Upper lobe of right lung (tissue), 1 donor: ENCODE measurements around the gene RASGRP2. TPM values are rescaled to one million over a fixed set of nuclear protein-coding genes. Genes with fewer than 3 reads are reported as not detected.

Experiments
- ATAC-seq: fragments of 200-7000 bp; cut with Tn5 transposase; one replicate; pipeline ENCODE4 v1.9.1; 2020; ENCODE audit warnings: mild to moderate bottlenecking, moderate library complexity
- DNase-seq: peaks from one replicate; pipeline ENCODE4 v3.0.0-alpha.2; 2020
- H3K27ac ChIP-seq: fragments of 200-600 bp; one replicate; pipeline ENCODE4 v1.8.0; 2022
- H3K27me3 ChIP-seq: fragments of 200-600 bp; one replicate; pipeline ENCODE4 v1.8.0; 2022; ENCODE audit warnings: mild to moderate bottlenecking
- H3K36me3 ChIP-seq: fragments of 200-600 bp; one replicate; pipeline ENCODE4 v1.8.0; 2022
- H3K4me1 ChIP-seq: fragments of 200-600 bp; one replicate; pipeline ENCODE4 v1.8.0; 2022
- H3K4me3 ChIP-seq: fragments of 200-600 bp; one replicate; pipeline ENCODE4 v1.8.0; 2022; ENCODE audit warnings: mild to moderate bottlenecking
- H3K9me3 ChIP-seq: fragments of 200-600 bp; one replicate; pipeline ENCODE4 v1.8.0; 2022
- CTCF ChIP-seq: fragments of 200-600 bp; IDR thresholded peaks from one replicate; pipeline ENCODE4 v1.8.0; 2022; ENCODE audit warnings: antibody characterized with exemption
- intact Hi-C: fragments of 100-400 bp; cut with DNase I; formaldehyde crosslinking; loops from one replicate; pipeline ENCODE4 v1.11.0; 2022
- total RNA-seq: library from RNA; stranded (reverse); fragmentation: NEBNext Ultra II Directional; extraction: Animal tissue kit (Norgen Biotek cat#: 25700); gene quantifications from one replicate; pipeline ENCODE4 v1.2.1, GENCODE V29; 2021
- donor health status: DM: no; HTN: yes; CAD: no; lungs with severe emphysema.

Gene RASGRP2
- total RNA-seq, 1 donor from 2014 or later, result 27.6 TPM

- intact Hi-C loops, result no loop called here
- no peaks in the 10 kb centered on the region for H3K9me3 ChIP-seq
- DNase-seq (peak; percentile 46), ATAC-seq (no peak)
- no peak for TF ChIP-seq CTCF
- H3K4me3 ChIP-seq, result no peak overlapping the region
- no peaks in the 10 kb centered on the region for H3K36me3 ChIP-seq
- H3K4me1 ChIP-seq, result peaks cover 7% of the 10 kb centered on the region
- H3K27ac ChIP-seq, result no peak overlapping the region
- peaks cover 43% of the 10 kb centered on the region for H3K27me3 ChIP-seq
These were observed 21.5 kb downstream of the RASGRP2 start for GRCh38 chr11:64722141-64723065.

- peaks cover 7% of the 10 kb centered on the region for H3K4me1 ChIP-seq
- H3K36me3 ChIP-seq, result no peaks in the 10 kb centered on the region
- H3K9me3 ChIP-seq, result no peaks in the 10 kb centered on the region
- TF ChIP-seq CTCF, result no peak
- H3K27me3 ChIP-seq, result peaks cover 54% of the 10 kb centered on the region
- DNase-seq (no peak), ATAC-seq (no peak)
- H3K27ac ChIP-seq, result no peak overlapping the region
- intact Hi-C loops, result no loop called here
- no peak overlapping the region for H3K4me3 ChIP-seq
These were observed 22.6 kb downstream of the RASGRP2 start for GRCh38 chr11:64721359-64721699.

- ATAC-seq, result no peak
- Histone ChIP-seq H3K9me3 (no peaks in the 10 kb centered on the region), H3K27ac (no peak overlapping the region), H3K4me3 (no peak overlapping the region), H3K4me1 (peaks cover 7% of the 10 kb centered on the region), H3K27me3 (peaks cover 59% of the 10 kb centered on the region), H3K36me3 (no peaks in the 10 kb centered on the region)
- DNase-seq, result peak; percentile 55
- no peak for TF ChIP-seq CTCF
- intact Hi-C loops, result no loop called here
These were observed 23.1 kb downstream of the RASGRP2 start for GRCh38 chr11:64720640-64721358.

- Histone ChIP-seq H3K27me3 (peaks cover 66% of the 10 kb centered on the region), H3K4me3 (no peak overlapping the region), H3K36me3 (no peaks in the 10 kb centered on the region), H3K9me3 (no peaks in the 10 kb centered on the region), H3K4me1 (peaks cover 7% of the 10 kb centered on the region), H3K27ac (no peak overlapping the region)
- intact Hi-C loops, result no loop called here
- DNase-seq (peak; percentile 42), ATAC-seq (no peak)
- TF ChIP-seq CTCF, result no peak
These were observed 23.8 kb downstream of the RASGRP2 start for GRCh38 chr11:64720167-64720566.

GRCh38 chr11:64719406-64719805 is 24.5 kb downstream of the RASGRP2 start:
- TF ChIP-seq CTCF, result no peak
- no peak for ATAC-seq
- DNase-seq, result peak; percentile 56
- H3K27ac ChIP-seq, result no peak overlapping the region
- no peaks in the 10 kb centered on the region for H3K36me3 ChIP-seq
- H3K4me1 ChIP-seq, result peaks cover 7% of the 10 kb centered on the region
- no peaks in the 10 kb centered on the region for H3K9me3 ChIP-seq
- intact Hi-C loops, result no loop called here
- H3K27me3 ChIP-seq, result peaks cover 73% of the 10 kb centered on the region
- H3K4me3 ChIP-seq, result no peak overlapping the region
